IPS-11a (cell line): ENCODE measurements around the gene CBLL1.

ENCODE experiments used
- H3K4me3 ChIP-seq: one replicate; pipeline ENCODE4 v1.5.1; 2013; ENCODE audit warnings: low read depth, low read length, control low read depth

Gene CBLL1

DNA sequence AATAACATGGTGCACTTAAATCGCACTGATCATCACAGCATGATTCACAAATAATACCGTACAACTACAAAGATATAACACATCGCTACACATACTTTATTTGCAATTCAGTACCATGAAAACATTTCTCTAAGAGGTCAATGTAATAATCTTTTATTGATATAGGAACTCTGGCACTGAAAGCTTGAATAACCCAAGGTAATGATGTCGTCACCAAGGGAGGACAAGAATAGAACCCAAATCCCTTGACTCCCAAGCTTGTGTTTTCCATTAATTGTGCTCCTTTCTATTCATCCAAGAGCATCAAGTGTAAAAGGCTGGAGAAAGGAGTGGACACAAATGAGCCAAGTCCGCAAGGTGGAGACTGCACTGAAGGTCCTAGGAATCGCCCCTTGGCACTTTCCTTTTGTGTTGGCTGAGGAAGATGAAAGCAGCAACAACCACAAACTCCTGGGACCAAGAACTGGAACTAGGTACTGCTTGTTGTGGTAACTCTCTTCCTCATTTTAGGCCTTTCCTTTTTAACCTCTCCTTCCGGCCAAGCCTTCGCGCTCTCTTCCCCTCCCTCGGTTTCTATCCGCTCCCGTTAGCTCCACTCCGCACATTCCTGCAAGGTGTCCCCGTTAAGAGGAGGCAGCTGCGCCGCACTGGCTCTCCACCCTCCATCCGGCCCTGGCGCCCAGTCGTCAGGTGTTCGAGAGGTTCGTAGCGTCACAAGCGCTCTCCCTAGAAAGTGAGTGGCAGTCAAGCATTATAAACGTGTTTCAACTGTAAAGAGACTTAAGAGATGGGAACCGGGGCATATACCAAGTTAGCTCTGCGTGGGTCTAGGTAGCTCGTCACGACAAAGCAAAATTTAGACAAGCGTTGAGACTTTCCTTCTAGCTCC is 1.0 kb upstream of the CBLL1 start:
- peak overlapping the region; percentile 88 for H3K4me3 ChIP-seq

- H3K4me3 ChIP-seq: peak overlapping the region; percentile 88
These were observed 406 bp downstream of the CBLL1 start for GRCh38 chr7:107744345-107744750.

- H3K4me3 ChIP-seq: no peak overlapping the region
These were observed 2.1 kb downstream of the CBLL1 start for GRCh38 chr7:107746006-107746405.

- H3K4me3 ChIP-seq: no peak overlapping the region
These were observed 7.2 kb downstream of the CBLL1 start for GRCh38 chr7:107751113-107751512.

DNA sequence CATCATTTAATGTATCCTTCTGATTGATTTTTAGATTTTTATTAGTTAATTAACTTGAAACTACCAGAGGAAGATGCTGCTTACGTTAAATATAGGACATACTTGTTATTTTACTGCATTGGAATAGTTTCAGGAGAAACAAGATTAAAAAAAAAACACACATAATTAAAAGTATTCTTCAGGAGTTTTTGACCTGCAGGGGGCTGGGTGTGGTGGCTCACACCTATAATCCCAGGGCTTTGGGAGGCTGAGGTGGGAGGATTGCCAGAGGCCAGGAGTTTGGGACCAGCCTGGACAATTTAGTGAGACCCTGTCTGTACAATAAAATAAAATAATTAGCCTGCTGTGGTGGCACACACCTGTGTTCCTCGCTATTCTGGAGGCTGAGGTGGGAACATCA is 10.7 kb downstream of the CBLL1 start:
- H3K4me3 ChIP-seq: no peak overlapping the region

- H3K4me3 ChIP-seq: no peak overlapping the region
These were observed 14.7 kb downstream of the CBLL1 start for GRCh38 chr7:107758667-107759066.

DNA sequence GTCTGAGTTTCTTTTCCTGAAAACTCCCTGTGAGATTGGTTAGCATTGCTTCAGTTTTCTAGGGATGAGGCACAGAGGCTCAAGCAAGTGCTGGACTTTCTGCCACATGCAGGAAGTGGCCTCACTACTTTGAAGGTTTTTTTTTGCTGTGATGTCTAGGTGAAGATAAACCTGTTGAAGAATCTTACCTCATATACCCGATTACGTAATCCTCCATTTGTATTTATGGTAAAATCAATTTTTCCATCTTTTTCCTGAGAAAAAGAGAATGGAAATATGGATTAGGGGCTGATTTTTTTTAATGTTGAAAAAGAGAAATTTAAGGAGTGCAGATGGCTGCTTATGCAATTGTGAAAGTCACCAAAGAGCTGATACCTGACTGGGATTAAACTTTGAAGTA is 23.4 kb downstream of the CBLL1 start:
- no peak overlapping the region for H3K4me3 ChIP-seq

GRCh38 chr7:107768263-107768662 is 24.3 kb downstream of the CBLL1 start:
- H3K4me3 ChIP-seq: no peak overlapping the region

GRCh38 chr7:107773027-107773426 is 29.1 kb downstream of the CBLL1 start:
- H3K4me3 ChIP-seq: no peak overlapping the region

- no peak overlapping the region for H3K4me3 ChIP-seq
These were observed 33.8 kb downstream of the CBLL1 start for GRCh38 chr7:107777702-107778101.

DNA sequence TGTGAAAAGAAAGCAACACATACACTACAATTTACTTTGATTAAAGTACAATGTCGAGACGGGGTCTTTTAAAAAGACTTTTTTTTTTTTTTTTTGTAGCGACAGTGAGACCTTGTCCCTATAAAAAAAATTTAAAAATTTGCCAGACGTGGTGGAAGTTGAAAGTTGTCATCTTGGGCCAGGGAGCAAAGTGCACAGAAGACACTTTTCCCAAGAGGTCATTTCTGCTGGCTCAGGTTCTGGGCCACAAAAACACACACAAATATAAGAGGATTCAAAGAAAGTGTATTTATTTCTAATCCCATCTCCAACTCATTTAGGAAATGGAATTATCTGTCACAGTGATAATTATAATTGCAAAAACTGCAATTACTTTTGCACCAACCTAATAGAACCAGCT is 34.3 kb downstream of the CBLL1 start:
- no peak overlapping the region for H3K4me3 ChIP-seq

- no peak overlapping the region for H3K4me3 ChIP-seq
These were observed 35.7 kb downstream of the CBLL1 start for GRCh38 chr7:107779647-107780099.

DNA sequence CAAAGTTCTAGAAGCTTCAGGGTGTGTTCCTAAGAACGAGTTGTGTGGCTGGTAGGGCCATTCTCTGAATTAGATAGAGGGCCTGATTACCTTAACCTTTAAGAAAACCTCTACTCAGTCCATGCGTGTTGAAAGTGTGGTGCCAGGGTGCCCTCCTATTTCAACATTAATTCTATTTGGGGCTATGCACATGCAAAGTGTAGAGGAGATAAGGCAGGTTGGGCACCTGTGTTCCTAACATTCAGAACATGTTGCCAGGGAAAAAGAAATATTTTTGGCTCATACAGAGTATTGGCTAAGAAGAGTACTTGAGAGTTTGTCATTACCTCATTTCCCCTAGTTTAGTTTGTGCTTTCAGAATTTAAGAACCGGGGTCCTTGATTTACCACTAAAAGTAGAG is 38.4 kb downstream of the CBLL1 start:
- no peak overlapping the region for H3K4me3 ChIP-seq

DNA sequence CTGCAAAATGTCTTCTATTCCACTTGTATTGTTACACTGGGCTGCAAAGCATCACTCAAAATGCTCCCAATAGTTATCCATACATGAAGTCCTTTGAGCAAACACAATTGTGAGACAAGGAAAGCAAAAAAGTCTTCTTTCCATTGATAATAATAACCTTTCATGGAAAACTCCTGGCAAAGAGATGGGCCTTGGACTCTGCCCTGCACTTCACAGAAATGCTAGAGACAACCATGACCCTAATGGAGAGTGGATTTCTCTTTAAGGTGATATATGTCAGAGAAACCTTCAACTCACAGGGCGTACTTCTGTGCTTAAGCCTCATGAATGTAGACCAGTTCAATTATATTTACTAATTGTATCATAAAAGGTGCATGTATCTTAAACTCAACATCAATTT is 39.7 kb downstream of the CBLL1 start:
- H3K4me3 ChIP-seq: no peak overlapping the region

GRCh38 chr7:107785170-107785569 is 41.2 kb downstream of the CBLL1 start:
- no peak overlapping the region for H3K4me3 ChIP-seq

- no peak overlapping the region for H3K4me3 ChIP-seq
These were observed 42.0 kb downstream of the CBLL1 start for GRCh38 chr7:107785926-107786325.

- H3K4me3 ChIP-seq: no peak overlapping the region
These were observed 44.3 kb downstream of the CBLL1 start for GRCh38 chr7:107788216-107788615.

DNA sequence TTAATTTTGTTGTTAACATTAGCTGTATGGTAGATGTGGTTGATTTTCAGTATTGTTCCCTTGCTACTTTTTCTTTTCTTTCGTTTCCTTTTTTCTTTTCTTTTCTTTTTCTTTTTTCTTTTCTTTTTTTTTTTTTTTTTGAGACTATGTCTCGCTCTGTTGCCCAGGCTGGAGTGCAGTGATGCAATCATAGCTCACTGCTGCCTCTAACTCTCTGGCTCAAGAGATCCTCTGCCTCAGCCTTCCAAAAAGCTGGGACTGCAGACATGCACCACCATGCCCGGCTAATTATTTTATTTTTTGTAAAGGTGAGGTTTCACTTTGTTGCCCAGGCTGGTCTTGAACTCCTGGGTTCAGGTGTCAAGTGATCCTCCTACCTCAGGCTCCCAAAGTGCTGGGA is 44.7 kb downstream of the CBLL1 start:
- no peak overlapping the region for H3K4me3 ChIP-seq

DNA sequence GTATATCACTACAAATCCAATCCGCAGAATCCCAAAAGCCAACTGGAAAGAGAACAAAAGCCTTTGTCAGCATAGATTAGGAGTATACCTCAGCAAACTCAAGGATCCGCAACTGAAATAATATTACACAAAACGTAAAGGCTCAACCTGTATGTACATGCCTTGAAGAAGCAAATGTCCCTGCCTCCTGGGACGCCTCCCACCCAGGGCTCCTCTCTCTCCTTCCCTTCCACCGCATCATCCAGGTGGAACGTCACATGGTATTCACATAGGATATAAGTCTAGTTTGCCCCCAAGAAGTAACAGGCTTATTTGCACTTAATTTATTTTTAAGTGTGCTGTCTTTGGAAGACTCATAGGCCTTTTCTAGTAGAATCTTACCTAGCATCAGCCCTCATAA is 45.7 kb downstream of the CBLL1 start:
- no peak overlapping the region for H3K4me3 ChIP-seq

GRCh38 chr7:107792364-107792763 is 48.4 kb downstream of the CBLL1 start:
- no peak overlapping the region for H3K4me3 ChIP-seq

DNA sequence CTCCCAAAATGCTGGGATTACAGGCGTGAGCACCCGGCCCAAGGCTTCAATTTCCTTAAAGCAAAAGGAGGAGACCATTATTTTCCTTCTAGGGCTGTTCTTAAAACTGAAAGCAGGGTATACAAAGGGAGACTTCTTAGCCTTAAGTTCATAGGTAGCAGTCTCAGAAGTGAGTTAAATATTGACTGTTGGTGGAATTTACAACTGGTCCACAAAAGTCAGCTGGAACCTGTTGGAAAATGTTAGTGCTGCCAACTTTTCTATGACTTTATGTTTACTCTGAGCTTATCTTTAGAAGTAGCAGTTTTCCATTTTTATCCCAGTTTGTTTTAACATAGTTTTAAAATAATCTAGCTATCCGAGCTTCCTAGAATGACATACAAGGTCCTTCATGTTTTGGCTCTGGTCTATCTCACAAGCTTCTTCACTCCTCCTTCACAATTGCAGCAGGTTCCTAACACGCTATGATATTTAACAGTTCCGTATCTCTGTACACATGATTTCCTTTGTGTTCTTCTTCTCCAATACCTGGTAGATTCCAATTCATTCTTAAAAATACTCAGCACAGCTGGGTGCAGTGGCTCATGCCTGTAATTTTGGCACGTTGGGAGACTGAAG is 55.8 kb downstream of the CBLL1 start:
- H3K4me3 ChIP-seq: no peak overlapping the region

DNA sequence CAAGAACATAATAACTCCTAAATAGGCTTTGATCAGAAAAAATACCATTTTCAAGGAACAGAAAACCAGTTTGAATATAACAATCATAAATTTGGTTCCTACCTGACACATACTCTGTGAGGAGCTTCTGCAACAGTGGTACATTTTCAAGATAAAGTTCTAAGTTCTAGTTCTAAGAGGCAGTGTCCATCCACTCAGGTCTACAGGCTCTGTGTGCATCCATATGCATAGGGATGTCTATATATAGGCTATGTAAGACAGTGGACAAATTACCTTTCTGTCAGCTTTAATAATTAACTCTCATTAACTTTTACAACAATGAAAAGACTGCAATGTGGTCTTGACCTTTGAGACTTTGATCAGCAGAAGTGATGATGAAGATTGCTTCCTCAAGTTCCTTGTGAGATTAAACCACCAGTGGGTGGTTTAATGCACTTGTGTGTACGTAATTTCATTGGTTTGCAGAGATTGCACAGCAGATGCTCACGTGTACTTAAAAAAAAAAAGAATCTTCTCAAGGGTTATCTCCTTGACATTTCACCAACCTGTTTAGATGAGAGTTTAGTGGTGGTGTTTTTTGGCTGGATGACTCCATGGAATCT is 59.2 kb downstream of the CBLL1 start, which contains the start of gene SLC26A3:
Gene SLC26A3, minus strand, starts transcription at position 215 of the 602 bp plus-strand sequence. CDS start 8,714 bp downstream, outside the sequence.
- no peak within 1 kb of the TSS for H3K4me3 ChIP-seq
